Measurements from ENCODE around the gene CCL26. TPM values are rescaled to one million over a fixed set of nuclear protein-coding genes. Genes with fewer than 3 reads are reported as not detected.

Gene CCL26
- total RNA-seq, 2 experiments from 2014 or later = not detected

DNA sequence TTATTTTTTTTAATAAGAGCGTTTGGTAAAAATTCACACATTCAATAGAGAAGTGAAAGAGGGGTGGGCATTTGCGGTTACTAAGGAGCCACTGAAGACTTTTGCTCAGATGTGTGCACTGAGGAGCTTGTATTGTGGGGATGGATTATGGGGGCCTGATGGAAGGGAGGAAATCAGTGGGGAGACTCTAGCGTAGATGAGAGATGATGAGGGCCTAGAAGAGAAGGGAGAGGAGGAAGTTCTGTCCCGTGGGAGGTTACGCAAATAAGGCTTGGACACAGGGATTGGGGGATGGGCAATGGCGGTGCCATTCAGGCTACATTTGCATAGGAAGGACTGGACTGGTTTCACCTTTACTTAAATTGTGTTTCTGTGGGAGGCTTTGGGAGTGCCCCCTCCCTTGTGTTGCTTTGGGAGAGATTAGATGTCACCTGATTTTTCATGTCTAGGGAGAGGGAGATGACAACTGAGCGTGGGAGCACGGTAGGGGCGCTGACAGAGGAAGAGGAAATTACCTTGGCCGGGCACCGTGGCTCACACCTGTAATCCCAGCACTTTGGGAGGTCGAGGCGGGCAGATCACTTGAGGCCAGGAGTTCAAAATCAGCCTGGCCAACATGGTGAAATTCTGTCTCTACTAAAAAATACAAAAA, 31.0 kb downstream of the CCL26 start:
- POLR2A ChIA-PET = interaction anchor here (0.7 to 2.7 kb wide), 7 partner anchors 10 to 209 kb away, joined by 3 to 17 read pairs (median 6); no protein-coding TSS in a partner anchor
- H3K79me2 ChIP-seq (ENCODE audit: insufficient read depth, low read depth, low read length) = peaks cover 18% of the 10 kb centered on the region; the same call in 1 of the 2 replicates
- H3K9me2 ChIP-seq (ENCODE audit: insufficient read depth, low read length) = no peaks in the 10 kb centered on the region
- peak; percentile 84 for DNase-seq (ENCODE audit: low spot score)
- TF ChIP-seq, protein P1, sequence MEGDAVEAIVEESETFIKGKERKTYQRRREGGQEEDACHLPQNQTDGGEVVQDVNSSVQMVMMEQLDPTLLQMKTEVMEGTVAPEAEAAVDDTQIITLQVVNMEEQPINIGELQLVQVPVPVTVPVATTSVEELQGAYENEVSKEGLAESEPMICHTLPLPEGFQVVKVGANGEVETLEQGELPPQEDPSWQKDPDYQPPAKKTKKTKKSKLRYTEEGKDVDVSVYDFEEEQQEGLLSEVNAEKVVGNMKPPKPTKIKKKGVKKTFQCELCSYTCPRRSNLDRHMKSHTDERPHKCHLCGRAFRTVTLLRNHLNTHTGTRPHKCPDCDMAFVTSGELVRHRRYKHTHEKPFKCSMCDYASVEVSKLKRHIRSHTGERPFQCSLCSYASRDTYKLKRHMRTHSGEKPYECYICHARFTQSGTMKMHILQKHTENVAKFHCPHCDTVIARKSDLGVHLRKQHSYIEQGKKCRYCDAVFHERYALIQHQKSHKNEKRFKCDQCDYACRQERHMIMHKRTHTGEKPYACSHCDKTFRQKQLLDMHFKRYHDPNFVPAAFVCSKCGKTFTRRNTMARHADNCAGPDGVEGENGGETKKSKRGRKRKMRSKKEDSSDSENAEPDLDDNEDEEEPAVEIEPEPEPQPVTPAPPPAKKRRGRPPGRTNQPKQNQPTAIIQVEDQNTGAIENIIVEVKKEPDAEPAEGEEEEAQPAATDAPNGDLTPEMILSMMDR (conservative IDR thresholded peaks at IDR 0.05; ENCODE audit: low read length) = no peak
- no peak for TF ChIP-seq EZH2phosphoT487 (IDR thresholded peaks at IDR 0.05; ENCODE audit: borderline replicate concordance, low read depth, low read length)
- CTCF ChIA-PET (ENCODE audit: unreplicated experiment) = interaction anchor here (0.7 kb wide), 1 partner anchor 47 kb away, joined by 3 read pairs; no protein-coding TSS in a partner anchor
- peak overlapping the region; percentile 83 for H3K4me2 ChIP-seq (ENCODE audit: low read length)
- H2AFZ ChIP-seq (ENCODE audit: low read length) = peak overlapping the region; percentile 22; the same call in 1 of the 2 replicates
- no peaks in the 10 kb centered on the region for H3K36me3 ChIP-seq (ENCODE audit: insufficient read depth, low read length)
- H3K4me3 ChIP-seq (ENCODE audit: low read depth, low read length, poor library complexity, severe bottlenecking) = peak overlapping the region; percentile 24
- intact Hi-C loops (cut with micrococcal nuclease; ENCODE audit: unreplicated experiment) = no loop called here
- no TSS peak for BruUV-seq (replicated peaks)
- no peaks in the 10 kb centered on the region for H4K20me1 ChIP-seq (ENCODE audit: insufficient read depth, low read length)
- H3K9me3 ChIP-seq (ENCODE audit: low read length) = no peaks in the 10 kb centered on the region
- H3K27ac ChIP-seq (ENCODE audit: low read depth, low read length, poor library complexity, severe bottlenecking) = peak overlapping the region; percentile 90
- H3K4me1 ChIP-seq (ENCODE audit: insufficient read depth, low read length, poor library complexity, severe bottlenecking) = peaks cover 64% of the 10 kb centered on the region

DNA sequence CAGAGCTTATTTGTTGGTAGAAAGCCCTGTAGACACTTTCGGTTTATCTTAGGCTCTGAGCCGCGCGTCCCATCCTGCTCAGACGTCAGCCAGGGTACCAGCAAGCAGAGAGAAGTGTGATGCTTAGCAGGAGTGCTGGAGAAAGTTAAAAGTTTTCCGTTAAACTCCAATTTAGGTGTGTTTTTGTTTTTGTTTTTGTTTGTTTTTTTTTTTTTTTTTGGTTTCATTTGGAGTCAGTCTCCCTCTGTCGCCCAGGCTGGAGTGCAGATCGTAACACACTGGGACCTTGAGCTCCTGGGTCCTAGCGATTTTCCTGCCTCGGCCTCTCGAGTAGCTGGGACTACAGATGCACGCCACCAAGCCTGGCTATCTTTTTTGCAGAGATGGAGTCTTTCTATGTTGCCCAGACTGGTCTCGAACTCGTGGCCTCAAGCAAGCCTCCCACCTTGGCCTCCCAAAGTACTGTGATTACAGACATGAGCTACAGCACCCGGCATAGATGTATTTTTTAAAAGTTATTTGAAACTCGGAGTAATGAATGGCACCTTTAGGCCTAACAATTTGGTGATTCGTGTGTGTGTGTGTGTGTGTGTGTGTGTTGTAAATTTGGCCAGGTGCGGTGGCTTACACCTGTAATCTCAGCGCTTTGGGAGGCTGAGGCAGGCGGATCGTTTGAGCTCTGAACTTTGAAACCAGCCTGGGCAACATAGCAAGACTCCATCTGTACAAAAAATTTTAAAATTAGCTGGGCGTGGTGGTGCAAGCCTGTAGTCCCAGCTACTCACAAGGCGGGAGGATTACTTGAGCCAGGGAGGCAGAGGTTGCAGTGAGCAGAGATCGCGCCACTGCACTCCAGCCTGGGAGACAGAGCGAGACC, 32.0 kb downstream of the CCL26 start:
- TSS peak; percentile 73 for BruUV-seq (replicated peaks)
- peak overlapping the region; percentile 55; the same call in 1 of the 2 replicates for H2AFZ ChIP-seq (ENCODE audit: low read length)
- peak overlapping the region; percentile 82 for H3K4me3 ChIP-seq (ENCODE audit: low read depth, low read length, poor library complexity, severe bottlenecking)
- TF ChIP-seq EZH2phosphoT487 (IDR thresholded peaks at IDR 0.05; ENCODE audit: borderline replicate concordance, low read depth, low read length) = no peak
- TF ChIP-seq, protein P1 (conservative IDR thresholded peaks at IDR 0.05; ENCODE audit: low read length) = no peak
- H3K36me3 ChIP-seq (ENCODE audit: insufficient read depth, low read length) = peaks cover 3% of the 10 kb centered on the region; the same call in 1 of the 2 replicates
- H3K79me2 ChIP-seq (ENCODE audit: insufficient read depth, low read depth, low read length) = peaks cover 26% of the 10 kb centered on the region; the same call in 1 of the 2 replicates
- peak overlapping the region; percentile 90 for H3K27ac ChIP-seq (ENCODE audit: low read depth, low read length, poor library complexity, severe bottlenecking)
- H3K9me3 ChIP-seq (ENCODE audit: low read length) = no peaks in the 10 kb centered on the region
- POLR2A ChIA-PET = interaction anchor here (0.6 to 2.7 kb wide), 11 partner anchors 9 to 1623 kb away, joined by 3 to 17 read pairs (median 3); no protein-coding TSS in a partner anchor
- CTCF ChIA-PET (ENCODE audit: unreplicated experiment) = no interaction called here
- H3K4me1 ChIP-seq (ENCODE audit: insufficient read depth, low read length, poor library complexity, severe bottlenecking) = peaks cover 63% of the 10 kb centered on the region
- no peaks in the 10 kb centered on the region for H4K20me1 ChIP-seq (ENCODE audit: insufficient read depth, low read length)
- DNase-seq (ENCODE audit: low spot score) = peak; percentile 88
- no peaks in the 10 kb centered on the region for H3K9me2 ChIP-seq (ENCODE audit: insufficient read depth, low read length)
- intact Hi-C loops (cut with micrococcal nuclease; ENCODE audit: unreplicated experiment) = loop anchor here (1.0 to 10.0 kb wide), 5 partner anchors 15 to 215 kb away; no protein-coding TSS in a partner anchor
- H3K4me2 ChIP-seq (ENCODE audit: low read length) = peak overlapping the region; percentile 83
